Epithelial cell of esophagus (primary cell): Measurements from ENCODE around the gene INTS13.

ENCODE experiments used
- DNase-seq: peaks from one replicate; pipeline ENCODE4 v3.0.0; 2010; ENCODE audit warnings: low read depth
- H3K4me3 ChIP-seq: 2 replicates; pipeline ENCODE4 v1.5.1; 2011; ENCODE audit warnings: mild to moderate bottlenecking, low read length, control low read depth
- TF ChIP-seq, protein P1 (sequence below): IDR thresholded peaks from 2 replicates; pipeline ENCODE4 v1.5.1; 2011; ENCODE audit warnings: low read depth, mild to moderate bottlenecking, low read length, control low read depth, inconsistent platforms; ENCODE audit not compliant: insufficient read depth; ENCODE audit errors: missing control alignments

INTS13 gene

DNA sequence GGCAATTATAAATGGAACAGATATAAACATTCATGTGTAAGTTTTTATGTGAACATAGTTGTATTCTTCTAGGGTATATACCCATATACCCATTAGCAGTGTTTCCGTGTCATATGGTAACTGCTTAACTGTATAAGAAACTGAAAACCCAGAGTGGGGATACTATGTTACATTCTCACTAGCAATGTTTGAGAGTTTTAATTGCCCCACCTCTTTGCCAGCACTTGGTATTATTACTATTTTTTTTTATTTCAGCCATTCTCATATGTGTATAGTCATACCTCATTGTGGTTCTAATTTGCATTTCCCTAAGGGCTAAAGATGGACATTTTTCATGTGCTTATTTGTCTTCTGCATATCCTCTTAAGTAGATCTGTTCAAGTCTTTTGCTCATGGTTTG lies 76.1 kb downstream of the INTS13 start:
- DNase-seq: no peak
- no peak overlapping the region for H3K4me3 ChIP-seq
- TF ChIP-seq, protein P1, sequence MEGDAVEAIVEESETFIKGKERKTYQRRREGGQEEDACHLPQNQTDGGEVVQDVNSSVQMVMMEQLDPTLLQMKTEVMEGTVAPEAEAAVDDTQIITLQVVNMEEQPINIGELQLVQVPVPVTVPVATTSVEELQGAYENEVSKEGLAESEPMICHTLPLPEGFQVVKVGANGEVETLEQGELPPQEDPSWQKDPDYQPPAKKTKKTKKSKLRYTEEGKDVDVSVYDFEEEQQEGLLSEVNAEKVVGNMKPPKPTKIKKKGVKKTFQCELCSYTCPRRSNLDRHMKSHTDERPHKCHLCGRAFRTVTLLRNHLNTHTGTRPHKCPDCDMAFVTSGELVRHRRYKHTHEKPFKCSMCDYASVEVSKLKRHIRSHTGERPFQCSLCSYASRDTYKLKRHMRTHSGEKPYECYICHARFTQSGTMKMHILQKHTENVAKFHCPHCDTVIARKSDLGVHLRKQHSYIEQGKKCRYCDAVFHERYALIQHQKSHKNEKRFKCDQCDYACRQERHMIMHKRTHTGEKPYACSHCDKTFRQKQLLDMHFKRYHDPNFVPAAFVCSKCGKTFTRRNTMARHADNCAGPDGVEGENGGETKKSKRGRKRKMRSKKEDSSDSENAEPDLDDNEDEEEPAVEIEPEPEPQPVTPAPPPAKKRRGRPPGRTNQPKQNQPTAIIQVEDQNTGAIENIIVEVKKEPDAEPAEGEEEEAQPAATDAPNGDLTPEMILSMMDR: no peak

DNA sequence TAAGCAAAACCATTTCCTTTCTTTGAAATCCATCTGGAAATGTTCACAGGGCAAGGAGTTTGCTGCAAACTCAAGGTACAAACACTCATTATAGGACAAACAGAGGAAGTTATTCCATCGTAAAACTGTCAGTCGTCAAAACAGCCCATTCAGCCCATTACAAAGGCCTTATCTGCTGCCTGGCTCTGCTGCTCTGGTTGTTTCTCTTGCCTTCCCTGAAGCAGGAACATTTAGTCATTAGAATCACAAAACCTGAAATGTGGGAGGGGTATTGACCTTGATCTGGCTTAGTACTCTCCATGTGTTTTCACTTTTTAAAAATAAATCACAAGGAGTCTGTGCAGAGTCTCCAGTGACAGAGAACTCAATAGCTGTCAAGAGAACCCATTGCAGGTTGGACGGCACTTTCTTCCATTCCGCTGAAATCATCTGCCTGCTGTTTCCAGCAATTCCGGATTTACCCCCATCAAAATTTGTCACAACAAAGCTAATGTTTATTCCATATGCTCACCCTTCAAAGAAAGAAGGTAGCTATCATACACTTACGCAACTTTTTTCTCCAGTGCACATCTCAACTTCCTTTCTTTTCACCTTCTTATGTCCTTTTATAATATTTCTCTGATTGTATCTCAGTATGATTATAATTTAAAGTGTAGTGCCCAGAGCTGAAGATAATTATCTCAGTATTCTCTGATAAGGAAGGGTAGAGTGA lies 80.2 kb downstream of the INTS13 start:
- no peak for DNase-seq
- H3K4me3 ChIP-seq: no peak overlapping the region
- TF ChIP-seq, protein P1: no peak

DNA sequence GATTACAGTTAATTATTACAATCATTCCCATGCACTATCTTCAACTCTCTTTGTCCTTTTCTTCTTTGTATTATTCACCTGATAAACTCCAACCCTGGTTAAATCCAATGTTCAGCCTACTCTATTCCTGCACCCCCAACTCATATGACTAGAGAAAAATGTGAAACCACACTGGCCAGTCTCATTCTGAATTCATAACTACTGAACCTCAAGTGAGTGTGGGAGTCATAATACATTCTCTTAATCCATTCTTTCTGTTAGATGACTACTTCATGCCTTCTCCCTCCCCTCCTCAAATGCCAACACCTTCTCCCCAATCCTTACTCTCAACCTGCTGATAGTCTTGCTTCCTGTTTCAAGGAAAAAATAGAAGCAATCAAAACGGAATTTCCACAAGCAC lies 82.4 kb downstream of the INTS13 start:
- no peak overlapping the region for H3K4me3 ChIP-seq
- no peak for DNase-seq
- TF ChIP-seq, protein P1: no peak
